Ishikawa (cell line): ENCODE measurements around the gene PHF19.

ENCODE experiments used
- EP300 ChIP-seq: IDR thresholded peaks from 2 replicates; pipeline ENCODE4 v1.6.1; 2012; ENCODE audit warnings: borderline replicate concordance
- TAF1 ChIP-seq: IDR thresholded peaks from 2 replicates; pipeline ENCODE4 v1.6.1; 2012; ENCODE audit warnings: low read depth, mild to moderate bottlenecking
- TCF12 ChIP-seq: IDR thresholded peaks from 2 replicates; pipeline ENCODE4 v1.6.1; 2012; ENCODE audit warnings: low read depth

DNA sequence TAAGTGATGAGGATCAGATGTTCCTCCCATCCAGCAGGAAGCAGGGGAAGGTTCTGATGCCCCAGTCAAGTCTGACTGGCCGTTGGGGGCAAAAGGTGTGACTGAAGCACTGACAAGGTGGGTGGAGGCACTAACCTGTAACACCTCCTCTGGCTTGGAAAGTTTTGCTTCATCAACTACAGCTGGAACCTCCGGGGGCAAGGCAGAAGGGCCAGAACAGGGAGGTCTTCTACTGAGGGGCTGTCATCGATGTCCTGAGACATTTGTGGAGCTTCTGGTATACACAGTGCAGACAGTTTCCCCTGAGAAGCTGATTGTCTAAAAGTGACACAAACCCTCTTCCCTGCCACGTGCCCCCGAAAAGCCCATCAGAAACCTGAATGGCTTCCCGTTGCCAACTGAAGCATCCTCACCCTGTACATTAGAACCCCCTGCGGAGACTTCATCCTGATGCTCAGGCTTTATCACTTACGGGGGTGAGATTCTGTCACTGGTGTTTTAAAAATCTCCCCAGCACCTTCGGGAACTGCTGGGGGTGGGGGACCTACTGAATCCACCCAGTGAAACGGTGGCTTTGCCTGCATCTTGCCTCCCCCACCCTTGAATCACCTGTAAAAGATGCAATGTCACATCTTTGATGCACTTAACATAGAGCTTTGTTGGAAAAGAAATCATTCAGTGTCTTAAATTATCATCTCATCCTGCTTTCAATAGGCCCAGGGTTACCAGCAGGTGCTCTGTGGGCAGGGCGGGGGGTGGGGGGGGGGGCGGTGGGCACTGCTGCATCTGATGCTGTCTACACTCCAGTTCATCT is 25.0 kb upstream of the PHF19 start:
- TF ChIP-seq EP300 = no peak
- no peak for TF ChIP-seq TAF1
- no peak for TF ChIP-seq TCF12
